HG03097 (cell line): ENCODE measurements around the gene LIPT2.

ENCODE experiments used
- ATAC-seq: cut with Tn5 transposase; IDR thresholded peaks from one replicate; pipeline ENCODE4 v1.9.1; 2021; ENCODE audit not compliant: unreplicated experiment, low FRiP score

Gene LIPT2

GRCh38 chr11:74504100-74504691 lies 10.7 kb upstream of the LIPT2 start:
- ATAC-seq: no peak

GRCh38 chr11:74494916-74495315 lies 1.4 kb upstream of the LIPT2 start:
- no peak for ATAC-seq

- ATAC-seq: no peak
Observed at GRCh38 chr11:74493791-74494630, 487 bp upstream of the LIPT2 start.

GRCh38 chr11:74492084-74492483 lies 1.4 kb downstream of the LIPT2 start:
- no peak for ATAC-seq

GRCh38 chr11:74490941-74491340 lies 2.6 kb downstream of the LIPT2 start:
- no peak for ATAC-seq

- no peak for ATAC-seq
Observed at GRCh38 chr11:74487875-74488274, 5.6 kb downstream of the LIPT2 start.

- no peak for ATAC-seq
Observed at GRCh38 chr11:74485868-74486267, 7.7 kb downstream of the LIPT2 start.

GRCh38 chr11:74480688-74481417 lies 12.7 kb downstream of the LIPT2 start:
- no peak for ATAC-seq

GRCh38 chr11:74479732-74480123 lies 13.8 kb downstream of the LIPT2 start:
- no peak for ATAC-seq

GRCh38 chr11:74478877-74479731 lies 14.4 kb downstream of the LIPT2 start:
- no peak for ATAC-seq

- no peak for ATAC-seq
Observed at GRCh38 chr11:74476536-74476935, 17.0 kb downstream of the LIPT2 start.

- no peak for ATAC-seq
Observed at GRCh38 chr11:74474316-74474715, 19.2 kb downstream of the LIPT2 start.

- ATAC-seq: no peak
Observed at GRCh38 chr11:74473382-74474173, 19.9 kb downstream of the LIPT2 start.

- no peak for ATAC-seq
Observed at GRCh38 chr11:74471668-74472429, 21.7 kb downstream of the LIPT2 start.

GRCh38 chr11:74471037-74471436 lies 22.5 kb downstream of the LIPT2 start:
- no peak for ATAC-seq

- no peak for ATAC-seq
Observed at GRCh38 chr11:74470526-74470925, 23.0 kb downstream of the LIPT2 start.

- no peak for ATAC-seq
Observed at GRCh38 chr11:74468936-74469335, 24.6 kb downstream of the LIPT2 start.

- no peak for ATAC-seq
Observed at GRCh38 chr11:74468521-74468920, 25.0 kb downstream of the LIPT2 start.

- ATAC-seq: no peak
Observed at GRCh38 chr11:74468058-74468457, 25.5 kb downstream of the LIPT2 start.
